ENCODE measurements around the gene MED29.

- no peak for TF ChIP-seq YY1 (IDR thresholded peaks at IDR 0.05; ENCODE audit: insufficient read depth, insufficient read length)
- TF ChIP-seq SUZ12 (IDR thresholded peaks at IDR 0.05; ENCODE audit: extremely low read depth, insufficient read depth, insufficient read length), result no peak
- TF ChIP-seq ZNF274 (IDR thresholded peaks at IDR 0.05; ENCODE audit: low read depth, low read length), result no peak
Observed at GRCh38 chr19:39399668-39400050, 8.5 kb downstream of the MED29 start.
